NCI-H1694 treated with DMSO at 0.1 percent for 48 hours (cell line): ENCODE measurements around the gene CASR.
A peak's percentile ranks its signal among the peaks of the same experiment; 100 is the strongest.

Source experiments
- DNase-seq: peaks from one replicate; lab custom pipeline; 2025; lab: John Stamatoyannopoulos, UW

The CASR gene

DNA sequence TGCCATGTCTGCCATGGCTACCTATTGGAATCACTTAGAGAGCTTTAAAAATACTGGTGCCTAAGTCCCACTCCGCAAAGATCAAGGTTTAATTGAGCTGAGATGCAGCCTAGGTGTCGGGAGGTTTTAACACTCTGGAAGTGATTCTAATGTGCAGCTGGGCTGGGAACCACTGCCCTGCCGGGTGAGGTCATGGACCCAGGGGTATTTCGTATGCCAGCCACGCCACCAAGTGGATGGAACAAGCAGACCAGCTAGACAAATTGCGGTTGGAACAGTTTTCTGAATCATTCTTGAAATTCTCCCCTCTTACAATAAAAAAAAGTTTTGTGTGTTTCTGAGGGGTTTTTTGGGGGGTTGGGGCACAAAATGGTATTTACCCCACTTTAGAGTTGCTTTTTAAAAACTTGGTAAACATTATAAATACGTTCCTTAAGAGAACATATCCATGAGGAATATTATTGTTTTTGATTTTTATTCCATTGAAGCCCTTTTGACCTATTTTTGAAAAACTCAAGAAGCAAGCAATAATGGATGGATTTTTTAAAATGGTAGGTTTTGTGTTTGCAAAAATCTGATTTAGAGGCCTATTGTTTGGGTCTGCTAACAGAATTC is 75.4 kb downstream of the CASR start:
- DNase-seq, result peak; percentile 10

DNA sequence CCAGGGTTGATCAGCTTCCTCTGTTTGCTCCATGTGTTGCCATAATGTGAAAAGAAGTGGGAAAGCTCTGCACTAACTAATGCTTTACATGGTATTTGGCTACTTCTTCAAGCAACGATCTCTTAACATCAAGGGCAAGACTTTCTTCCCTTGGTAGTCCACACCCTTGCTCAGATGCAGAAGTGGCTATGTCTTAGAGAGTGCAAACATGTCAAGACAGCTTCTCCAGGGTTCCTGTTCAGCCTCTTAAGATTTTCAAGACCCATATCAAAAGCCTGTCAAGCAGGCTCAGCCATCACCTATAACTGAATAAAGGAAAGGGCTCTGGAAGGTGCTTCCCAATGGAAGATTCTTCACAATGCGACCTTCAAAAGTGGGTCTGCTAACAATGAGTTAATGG is 76.7 kb downstream of the CASR start:
- no peak for DNase-seq

DNA sequence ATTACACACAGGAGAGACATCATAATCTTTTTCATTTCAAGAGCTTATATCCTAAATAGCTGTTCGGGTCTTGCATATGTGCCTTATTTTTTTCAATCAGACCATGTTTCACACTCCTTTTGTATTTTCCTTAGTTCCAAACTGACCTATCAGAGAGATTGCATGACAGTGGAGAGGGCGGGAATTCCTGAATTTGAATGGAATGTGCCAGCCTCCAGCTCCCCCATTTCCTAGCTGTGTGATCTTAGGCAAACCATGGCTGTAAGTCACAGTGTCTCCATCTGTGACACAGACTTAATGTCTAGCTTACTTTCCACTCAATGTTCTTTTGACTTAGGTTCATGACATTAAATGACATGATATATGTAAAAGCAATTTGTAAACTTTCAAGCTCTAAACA is 79.6 kb downstream of the CASR start:
- DNase-seq, result no peak

DNA sequence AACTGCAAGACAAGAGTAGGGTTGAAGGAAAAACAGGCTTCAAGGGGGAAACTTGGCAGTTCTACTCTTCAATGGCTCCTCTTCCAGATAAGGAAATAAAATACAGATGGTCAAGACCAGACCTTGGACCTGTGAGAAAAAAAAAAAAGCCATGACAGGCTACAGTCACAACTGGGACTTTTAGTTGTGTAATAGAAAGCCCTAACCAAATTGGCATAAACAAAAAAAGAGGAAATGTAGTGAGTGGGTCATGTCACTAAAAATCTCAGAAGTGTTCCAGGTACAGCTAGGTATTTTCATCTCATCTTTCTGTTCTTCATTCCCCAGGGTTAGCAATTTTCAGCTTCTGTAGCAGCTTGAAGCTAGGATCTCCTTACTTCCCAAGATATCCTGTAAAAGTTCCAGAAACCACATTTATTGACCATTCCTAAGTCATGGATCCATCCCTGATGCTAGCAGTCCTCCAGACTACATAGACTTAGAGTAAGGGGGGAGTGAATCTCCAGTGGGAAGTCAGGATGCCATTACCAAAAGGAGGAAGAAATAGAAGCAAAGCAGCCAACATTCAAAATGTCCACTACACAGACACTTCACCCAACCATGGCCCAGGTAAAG is 80.6 kb downstream of the CASR start:
- DNase-seq, result no peak

DNA sequence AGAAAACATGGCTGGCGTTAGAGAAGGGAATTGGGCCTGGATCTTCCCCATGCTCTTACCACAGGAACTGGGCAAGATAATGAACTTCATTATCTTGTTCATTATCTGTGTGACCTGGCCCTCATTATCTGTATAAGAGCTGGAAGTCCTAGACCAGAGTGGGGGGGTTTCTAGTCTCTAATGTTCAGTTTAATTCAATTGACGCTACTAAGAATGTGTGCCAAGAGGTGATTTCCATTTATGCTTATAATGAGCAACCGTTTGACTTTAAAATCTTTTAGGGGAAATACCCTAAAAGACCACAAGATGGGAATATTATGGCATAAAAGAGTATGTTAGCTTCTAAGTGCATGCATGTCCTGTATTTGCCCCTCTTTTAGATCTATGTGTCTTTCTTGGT is 82.5 kb downstream of the CASR start:
- DNase-seq, result no peak

DNA sequence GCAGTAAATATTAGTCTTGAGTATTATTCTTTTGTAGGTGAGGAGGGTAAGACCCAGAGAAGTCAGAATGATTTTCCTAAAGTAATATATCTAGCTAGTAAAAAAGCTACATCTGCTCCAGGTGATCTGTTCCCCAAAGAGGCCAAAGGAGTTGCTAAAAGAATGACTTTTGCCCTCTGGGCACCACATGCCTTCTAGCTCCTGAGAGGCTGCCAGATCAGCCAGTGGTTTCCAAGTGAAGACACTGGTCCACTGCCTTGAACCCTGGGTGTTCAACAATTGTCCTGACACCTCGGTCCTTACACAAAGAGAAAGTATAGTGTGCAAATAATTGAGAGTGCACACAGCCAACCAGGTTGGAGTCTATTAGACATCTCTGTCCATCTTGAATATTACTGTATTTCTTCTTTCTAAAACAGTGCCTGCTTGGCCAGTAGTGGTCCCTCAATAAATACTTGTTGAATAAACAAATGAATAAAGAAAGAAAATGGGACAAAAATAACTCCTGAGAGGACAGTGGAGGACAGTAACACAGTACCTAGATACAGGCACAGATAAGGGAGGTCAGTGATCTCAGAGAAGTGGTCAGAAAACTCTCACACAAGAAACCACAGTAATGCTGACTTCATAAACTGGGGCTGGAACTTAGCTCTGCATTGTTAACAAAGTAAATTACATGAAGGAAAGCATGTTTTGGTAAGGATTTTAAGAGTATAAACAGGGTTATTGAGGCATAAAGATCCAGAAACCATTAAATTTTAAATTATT is 85.0 kb downstream of the CASR start:
- DNase-seq, result no peak

DNA sequence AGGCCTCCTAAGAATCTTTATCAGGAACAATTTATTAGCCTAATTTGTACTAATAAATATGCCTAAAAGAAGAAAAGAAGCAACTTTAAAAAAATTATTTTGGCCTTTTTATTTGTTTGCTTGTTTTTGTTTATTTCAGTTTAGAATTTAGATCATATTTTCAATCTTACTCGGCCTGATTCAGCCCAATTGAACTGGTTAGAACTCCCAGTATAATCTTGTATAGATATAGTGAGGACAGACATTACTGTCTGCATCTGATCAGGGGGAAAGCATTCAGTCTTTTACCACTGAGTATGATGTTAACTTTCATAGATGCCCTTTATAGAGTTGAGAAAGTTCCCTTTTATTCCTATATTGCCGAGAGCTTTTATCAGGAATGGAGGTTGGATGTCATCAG is 85.6 kb downstream of the CASR start:
- no peak for DNase-seq

DNA sequence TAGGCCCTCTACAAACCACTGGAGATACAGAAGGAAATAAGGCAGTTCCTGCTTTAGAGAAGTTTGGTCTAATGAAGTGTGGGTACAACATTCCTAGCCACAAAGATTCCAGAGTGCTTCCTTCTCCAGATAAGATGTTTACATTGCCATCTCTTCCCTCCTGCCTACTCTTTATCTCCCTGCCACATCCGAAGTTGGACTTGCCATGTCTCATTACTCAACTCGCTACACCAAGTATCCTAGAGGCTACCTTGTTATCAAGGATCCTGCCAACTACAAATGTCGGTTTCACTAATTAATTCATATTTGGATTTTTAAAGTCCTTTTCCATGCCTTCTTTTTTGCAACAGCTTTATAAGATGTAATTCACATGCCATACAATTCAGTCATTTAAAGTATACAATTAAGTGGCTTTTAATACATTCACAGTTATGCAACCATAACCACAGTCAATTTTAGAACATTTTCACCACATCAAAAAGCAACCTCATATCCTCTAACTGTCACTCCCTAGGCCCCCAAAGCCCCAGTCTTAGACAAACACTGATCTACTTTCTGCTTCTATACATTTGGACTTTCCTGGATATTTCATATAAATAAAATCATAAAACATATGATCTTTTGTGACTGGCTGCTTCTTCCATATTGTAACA is 87.9 kb downstream of the CASR start:
- no peak for DNase-seq

DNA sequence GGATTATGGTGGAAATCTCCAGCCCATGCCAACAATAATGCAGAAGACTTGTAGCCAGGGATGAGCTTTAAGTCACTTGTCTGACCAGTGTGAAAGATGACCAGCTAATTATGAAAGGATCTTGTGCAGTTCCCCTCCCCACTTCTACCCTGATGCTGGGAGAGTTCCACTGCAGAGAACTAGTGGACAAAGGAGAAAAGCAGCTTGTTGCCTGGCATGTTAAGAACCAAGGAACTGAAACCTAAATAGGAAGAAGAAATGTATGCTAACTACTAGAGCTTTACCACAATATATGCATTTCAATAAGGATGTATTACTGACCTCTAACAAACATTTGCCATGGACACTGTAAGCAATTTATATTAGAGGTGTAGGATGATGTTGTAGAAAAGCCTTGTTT is 89.4 kb downstream of the CASR start:
- no peak for DNase-seq

DNA sequence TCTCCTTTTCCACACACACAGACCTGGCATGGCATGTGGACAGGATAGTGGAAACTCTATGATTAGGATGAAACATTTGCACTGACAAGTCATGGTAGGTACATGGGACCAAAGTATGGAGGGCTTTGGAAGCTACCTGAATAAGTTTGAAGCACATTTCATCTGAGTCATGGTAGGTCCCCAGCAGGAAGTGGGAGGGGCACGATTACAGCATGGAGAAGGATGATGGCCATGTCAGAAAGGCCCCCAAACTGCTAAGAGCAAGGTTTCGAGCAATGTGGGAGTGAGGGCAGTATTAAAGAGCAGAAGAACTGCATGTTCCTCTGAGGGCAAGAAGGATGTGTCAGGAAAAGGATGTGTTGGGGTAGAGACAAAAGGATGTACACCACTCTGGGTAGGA is 90.0 kb downstream of the CASR start:
- no peak for DNase-seq

DNA sequence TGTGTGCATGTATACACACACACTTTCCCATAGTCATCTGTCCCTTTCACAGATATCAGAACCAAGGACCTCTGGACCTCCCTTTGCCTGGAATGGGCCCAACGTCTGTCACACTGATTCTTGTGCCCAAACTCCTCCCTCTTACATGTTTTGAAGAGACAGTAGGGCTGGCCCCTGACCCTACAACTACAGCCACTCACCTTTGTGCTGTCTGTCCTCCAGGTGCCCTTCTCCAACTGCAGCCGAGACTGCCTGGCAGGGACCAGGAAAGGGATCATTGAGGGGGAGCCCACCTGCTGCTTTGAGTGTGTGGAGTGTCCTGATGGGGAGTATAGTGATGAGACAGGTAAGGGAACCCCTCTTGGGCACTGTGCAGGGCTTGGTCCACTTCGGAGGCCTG is 98.4 kb downstream of the CASR start:
- DNase-seq, result no peak

DNA sequence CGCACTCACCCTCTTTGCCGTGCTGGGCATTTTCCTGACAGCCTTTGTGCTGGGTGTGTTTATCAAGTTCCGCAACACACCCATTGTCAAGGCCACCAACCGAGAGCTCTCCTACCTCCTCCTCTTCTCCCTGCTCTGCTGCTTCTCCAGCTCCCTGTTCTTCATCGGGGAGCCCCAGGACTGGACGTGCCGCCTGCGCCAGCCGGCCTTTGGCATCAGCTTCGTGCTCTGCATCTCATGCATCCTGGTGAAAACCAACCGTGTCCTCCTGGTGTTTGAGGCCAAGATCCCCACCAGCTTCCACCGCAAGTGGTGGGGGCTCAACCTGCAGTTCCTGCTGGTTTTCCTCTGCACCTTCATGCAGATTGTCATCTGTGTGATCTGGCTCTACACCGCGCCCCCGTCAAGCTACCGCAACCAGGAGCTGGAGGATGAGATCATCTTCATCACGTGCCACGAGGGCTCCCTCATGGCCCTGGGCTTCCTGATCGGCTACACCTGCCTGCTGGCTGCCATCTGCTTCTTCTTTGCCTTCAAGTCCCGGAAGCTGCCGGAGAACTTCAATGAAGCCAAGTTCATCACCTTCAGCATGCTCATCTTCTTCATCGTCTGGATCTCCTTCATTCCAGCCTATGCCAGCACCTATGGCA is 100.5 kb downstream of the CASR start:
- DNase-seq, result no peak

DNA sequence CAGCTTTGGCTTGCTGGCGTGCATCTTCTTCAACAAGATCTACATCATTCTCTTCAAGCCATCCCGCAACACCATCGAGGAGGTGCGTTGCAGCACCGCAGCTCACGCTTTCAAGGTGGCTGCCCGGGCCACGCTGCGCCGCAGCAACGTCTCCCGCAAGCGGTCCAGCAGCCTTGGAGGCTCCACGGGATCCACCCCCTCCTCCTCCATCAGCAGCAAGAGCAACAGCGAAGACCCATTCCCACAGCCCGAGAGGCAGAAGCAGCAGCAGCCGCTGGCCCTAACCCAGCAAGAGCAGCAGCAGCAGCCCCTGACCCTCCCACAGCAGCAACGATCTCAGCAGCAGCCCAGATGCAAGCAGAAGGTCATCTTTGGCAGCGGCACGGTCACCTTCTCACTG is 101.0 kb downstream of the CASR start:
- no peak for DNase-seq

DNA sequence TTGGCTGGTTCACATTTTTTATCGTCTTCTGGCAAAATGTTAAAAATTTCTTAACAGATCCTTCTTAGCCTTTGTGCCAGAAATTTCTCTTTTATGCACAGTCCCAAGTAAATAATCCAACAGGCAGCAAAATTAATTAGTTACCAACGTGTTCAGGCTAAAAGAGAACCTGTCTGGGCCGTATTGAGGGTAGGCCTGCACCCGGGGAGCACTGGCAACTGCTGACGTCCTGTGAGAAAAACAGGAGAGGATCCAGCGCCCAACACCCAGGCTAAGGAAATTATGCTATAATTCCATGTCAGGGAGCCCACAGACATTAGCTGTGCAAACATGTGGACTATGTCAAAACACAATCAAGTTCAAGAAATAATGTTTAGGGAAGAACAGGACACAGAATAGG is 110.9 kb downstream of the CASR start:
- DNase-seq, result no peak

DNA sequence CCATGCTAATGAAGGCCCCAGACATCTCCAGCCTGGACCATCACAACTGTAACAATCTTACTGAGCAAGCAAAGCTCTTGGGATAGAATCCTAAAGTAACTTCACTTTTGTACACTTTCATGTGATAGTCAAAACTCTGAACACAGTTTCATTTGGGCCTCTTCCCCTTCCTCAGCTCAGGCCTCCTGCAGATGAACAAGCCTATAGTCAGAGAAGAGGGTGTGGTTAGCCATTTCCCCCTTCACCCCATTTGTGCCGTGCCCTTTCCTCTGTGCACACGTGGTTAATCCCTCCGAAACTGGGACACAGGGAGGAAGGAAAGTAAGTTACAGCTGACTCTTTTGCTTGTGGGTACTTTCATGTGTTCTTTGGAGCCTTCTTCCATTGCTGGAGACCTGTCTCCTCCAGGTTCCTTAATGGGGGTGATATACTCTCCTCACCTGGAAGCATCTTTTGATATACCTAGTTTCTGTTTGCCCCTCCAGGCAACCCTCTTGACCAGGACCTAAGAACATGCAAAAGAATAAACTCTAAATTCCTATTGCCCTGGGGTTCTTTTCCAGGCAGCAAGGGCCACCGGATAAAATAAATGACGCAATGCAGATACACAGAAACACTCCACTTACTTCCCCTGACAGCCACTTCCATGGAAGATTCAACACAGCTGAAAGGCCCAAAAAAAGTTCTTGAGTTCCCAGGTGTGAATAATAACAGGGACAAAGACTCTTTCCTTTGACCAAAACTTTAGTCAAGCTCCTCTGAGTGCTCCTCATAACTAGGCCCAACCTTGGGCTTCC is 112.0 kb downstream of the CASR start:
- DNase-seq, result no peak

DNA sequence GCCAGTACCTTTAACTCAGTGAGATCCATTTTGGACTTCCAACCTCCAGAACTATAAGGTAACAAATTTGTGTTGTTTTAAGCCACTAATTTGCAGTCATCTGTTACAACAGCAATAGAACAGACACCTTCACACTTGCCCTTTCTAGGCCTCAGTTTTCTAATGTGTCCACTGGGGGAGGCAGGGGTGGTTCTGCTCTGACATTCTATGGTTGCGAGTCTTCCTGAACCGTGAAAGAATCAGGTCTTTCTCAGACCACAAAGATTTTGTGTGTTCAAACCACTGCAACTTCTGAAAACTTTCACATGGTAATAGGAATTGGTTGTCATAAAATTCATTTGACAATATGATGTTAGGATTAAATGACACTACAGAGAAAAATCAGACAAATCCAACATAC is 114.8 kb downstream of the CASR start:
- DNase-seq, result no peak

DNA sequence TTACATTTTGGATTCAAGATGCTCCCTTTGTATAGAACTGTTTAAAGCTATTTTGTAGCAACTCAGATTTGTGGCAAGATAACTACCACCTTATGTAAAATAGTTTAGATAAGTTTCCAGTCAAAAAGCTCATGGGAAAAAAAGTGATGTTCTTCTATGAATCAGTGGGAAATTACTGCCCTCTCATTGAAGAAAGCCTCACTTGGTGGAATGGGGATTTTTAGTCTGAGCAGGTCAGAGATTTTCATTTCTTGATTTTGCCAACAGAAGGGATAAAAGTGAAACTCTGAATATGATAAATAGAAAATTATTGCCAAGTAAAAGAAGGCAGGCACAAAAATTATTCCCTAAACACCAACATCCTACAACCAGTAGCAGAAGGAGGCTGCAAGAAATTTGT is 115.7 kb downstream of the CASR start:
- no peak for DNase-seq

DNA sequence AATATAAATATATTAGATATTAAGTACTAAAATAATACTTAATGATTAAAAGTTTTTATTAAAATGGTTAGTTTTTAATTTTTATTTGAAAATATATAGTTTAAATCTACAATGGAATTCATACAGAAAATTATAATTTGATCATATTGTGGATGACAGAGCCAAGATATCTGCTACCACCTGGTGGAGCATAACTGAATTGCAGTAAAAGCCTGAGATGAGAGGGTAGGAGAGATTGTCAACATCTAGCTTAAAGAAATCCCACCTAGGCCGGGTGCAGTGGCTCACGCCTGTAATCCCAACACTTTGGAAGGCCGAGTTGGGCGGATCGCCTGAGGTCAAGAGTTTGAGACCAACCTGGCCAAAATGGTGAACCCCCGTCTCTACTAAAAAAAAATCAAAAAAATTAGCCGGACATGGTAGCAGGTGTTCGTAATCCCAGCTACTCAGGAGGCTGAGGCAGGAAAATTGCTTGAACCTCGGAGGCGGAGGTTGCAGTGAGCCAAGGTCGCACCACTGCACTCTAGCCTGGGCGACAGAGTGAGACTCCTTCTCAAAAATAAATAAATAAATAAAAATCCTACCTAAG is 116.5 kb downstream of the CASR start:
- peak; percentile 12 for DNase-seq

DNA sequence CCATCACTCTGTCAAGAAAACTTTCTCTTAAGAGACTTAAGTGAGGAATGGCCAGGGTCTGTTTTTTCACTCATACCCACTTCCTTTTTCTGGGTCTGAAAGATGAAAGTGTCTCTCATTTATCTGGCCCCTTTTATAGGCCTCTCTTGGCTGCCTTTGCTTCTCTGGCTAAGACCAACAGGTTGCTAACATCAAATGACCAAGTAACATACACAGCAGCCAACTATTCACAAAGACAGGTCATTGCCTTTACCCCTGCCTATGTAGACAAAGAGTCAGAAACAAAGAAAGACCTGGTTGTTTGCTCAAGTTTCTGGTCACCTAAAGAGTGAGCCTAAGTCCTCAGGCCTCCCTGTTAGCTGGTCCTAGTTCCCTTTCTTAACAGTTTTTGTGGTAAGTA is 117.6 kb downstream of the CASR start:
- DNase-seq, result no peak

DNA sequence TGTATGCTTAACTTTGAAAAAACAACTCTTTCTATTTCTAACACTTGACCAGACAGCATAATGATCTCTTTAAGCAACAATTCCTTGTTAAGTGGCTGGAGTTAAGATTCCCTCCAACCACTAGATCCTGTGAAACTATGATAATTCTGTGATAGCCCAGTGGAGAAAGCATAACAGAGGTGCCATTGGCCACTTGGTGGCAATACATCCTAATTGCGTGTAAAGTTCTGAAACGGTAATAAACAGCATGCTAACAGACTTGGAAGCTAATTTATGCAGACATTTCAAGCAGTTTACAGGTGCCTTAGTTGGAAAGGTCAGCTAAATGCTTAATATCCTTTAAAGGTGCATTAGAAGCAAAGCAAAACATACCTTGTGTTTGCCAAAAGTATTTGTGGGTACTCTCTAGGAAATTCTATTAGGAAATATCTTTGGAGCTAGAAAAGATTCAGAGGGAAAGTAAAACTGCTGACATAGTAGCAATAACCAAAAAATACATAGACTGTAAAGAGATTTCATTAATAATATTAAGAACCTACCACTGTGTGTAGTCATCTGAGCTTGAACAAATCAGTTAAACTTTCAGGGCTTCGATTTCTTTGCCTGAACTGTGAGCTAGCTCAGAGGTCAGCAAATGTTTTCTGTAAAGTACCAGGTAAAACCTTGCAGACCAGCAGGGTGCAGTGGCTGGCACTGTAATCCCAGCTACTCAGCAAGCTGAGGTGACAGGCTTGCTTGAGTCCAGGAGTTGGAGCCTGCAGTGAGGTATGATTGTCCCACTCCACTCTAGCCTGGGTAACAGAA is 122.6 kb downstream of the CASR start:
- DNase-seq, result no peak

DNA sequence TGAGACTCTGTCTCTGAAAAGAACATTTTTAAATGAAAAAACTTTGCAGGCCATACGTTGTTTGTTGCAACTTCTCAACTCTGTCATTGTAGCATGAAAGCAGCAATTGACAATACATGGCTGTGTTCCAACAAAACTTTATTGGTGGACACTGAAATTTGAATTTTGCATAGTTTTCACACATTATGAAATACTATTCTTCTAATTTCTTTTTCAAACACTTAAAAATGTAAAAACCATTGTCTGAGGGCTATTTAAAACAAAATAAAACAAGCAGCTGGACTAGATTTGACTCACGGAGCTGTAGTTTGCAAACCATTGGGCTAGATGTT is 123.1 kb downstream of the CASR start:
- no peak for DNase-seq
